GM06990 (cell line): ENCODE results near the gene ECSCR.
"Not testable (repeated sequence)": the region's sequence is repeated elsewhere in the genome, so short reads cannot be mapped to it uniquely, and the experiment has no call there.

ENCODE experiments used
- DNase-seq: peaks from one replicate; pipeline ENCODE4 v3.0.0-alpha.2; 2011; ENCODE audit not compliant: insufficient read length; ENCODE audit errors: extremely low read depth
- H3K27me3 ChIP-seq: replicated peaks from 2 replicates; pipeline ENCODE4 v1.6.0; 2011; ENCODE audit warnings: low read length; ENCODE audit not compliant: control insufficient read depth, insufficient read depth
- H3K36me3 ChIP-seq: 2 replicates; pipeline ENCODE4 v1.5.1; 2011; ENCODE audit warnings: low read length; ENCODE audit not compliant: control insufficient read depth, insufficient read depth
- H3K4me3 ChIP-seq: replicated peaks from 2 replicates; pipeline ENCODE4 v1.5.1; 2011; ENCODE audit warnings: low read depth, mild to moderate bottlenecking, control low read depth, low read length
- CTCF ChIP-seq: IDR thresholded peaks from 2 replicates; pipeline ENCODE4 v1.5.1; 2011; ENCODE audit warnings: low read length, control low read depth, mild to moderate bottlenecking, inconsistent platforms; ENCODE audit not compliant: insufficient read depth, poor library complexity, severe bottlenecking

The ECSCR gene

GRCh38 chr5:139462586-139463276 is at the start of gene ECSCR:
Gene ECSCR (minus strand): TSS chr5:139462743. CDS start chr5:139462670, 73 bp downstream.
- Histone ChIP-seq H3K4me3 (no peak within 1 kb of the TSS), H3K36me3 (no peaks in the 10 kb centered on the region), H3K27me3 (no peaks in the 10 kb centered on the region)
- TF ChIP-seq CTCF: no peak
- DNase-seq: no peak

- not testable (repeated sequence) for H3K27me3 ChIP-seq, H3K4me3 ChIP-seq, H3K36me3 ChIP-seq, DNase-seq
Observed at GRCh38 chr5:139504722-139505121, 42.2 kb upstream of the ECSCR start.

DNA sequence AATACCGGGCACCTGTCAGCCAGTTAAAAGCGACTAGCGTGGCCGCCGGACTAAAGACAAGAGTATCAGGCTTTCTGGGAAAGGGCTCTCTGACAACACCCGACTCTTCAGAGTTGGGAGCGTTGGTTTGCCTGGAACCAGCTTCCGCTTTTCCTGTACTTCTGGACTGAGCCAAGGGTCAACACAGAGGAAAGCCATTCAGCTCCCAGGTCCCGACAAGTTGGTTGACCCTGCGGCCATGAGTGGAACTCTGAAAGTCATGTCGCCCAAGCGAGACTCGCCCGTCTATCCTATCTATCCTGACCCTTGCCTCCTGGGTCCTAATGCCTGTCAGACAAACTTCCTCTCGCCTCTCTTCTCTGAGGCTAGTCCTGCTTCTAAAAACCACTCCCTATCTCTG is 41.3 kb upstream of the ECSCR start:
- not testable (repeated sequence) for H3K27me3 ChIP-seq, DNase-seq, H3K36me3 ChIP-seq, H3K4me3 ChIP-seq

- not testable (repeated sequence) for DNase-seq, H3K4me3 ChIP-seq, H3K36me3 ChIP-seq, H3K27me3 ChIP-seq
Observed at GRCh38 chr5:139503036-139503817, 40.7 kb upstream of the ECSCR start.

- DNase-seq: no peak
- Histone ChIP-seq H3K36me3 (no peaks in the 10 kb centered on the region), H3K4me3 (no peak overlapping the region), H3K27me3 (no peaks in the 10 kb centered on the region)
- no peak for TF ChIP-seq CTCF
Observed at GRCh38 chr5:139501381-139501780, 38.8 kb upstream of the ECSCR start.

- H3K27me3 ChIP-seq: no peaks in the 10 kb centered on the region
- H3K36me3 ChIP-seq: no peaks in the 10 kb centered on the region
- H3K4me3 ChIP-seq: no peak overlapping the region
- no peak for DNase-seq
- TF ChIP-seq CTCF: no peak
Observed at GRCh38 chr5:139495638-139496435, 33.3 kb upstream of the ECSCR start.

DNA sequence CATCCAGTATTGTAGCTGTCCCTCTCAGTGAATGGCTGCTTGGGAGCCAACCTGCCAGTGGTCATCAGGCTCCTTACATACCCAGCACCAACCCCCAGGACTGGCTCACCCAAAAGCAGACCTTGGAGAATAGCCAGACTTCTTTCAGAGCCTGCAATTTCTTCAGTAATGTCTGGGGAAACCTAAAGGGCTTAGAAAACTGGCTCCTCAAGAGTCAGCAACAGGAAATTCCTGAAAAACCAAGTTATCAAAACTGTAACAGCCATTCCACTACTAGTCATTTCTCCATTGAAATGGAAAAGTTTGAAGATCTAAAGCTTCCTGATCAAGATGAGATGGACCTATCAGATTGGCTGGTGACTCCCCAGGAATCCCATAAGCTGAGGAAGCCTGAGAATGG is 32.3 kb upstream of the ECSCR start:
- TF ChIP-seq CTCF: no peak
- Histone ChIP-seq H3K27me3 (no peaks in the 10 kb centered on the region), H3K36me3 (no peaks in the 10 kb centered on the region), H3K4me3 (no peak overlapping the region)
- no peak for DNase-seq
